HG03135 (cell line): ENCODE measurements around the gene ADARB2.
"Not testable (repeated sequence)": the region's sequence is repeated elsewhere in the genome, so short reads cannot be mapped to it uniquely, and the experiment has no call there.

Experiments
- ATAC-seq: cut with Tn5 transposase; IDR thresholded peaks from one replicate; pipeline ENCODE4 v1.9.1; 2021; ENCODE audit warnings: mild to moderate bottlenecking, moderate library complexity; ENCODE audit not compliant: unreplicated experiment

ADARB2 gene

DNA sequence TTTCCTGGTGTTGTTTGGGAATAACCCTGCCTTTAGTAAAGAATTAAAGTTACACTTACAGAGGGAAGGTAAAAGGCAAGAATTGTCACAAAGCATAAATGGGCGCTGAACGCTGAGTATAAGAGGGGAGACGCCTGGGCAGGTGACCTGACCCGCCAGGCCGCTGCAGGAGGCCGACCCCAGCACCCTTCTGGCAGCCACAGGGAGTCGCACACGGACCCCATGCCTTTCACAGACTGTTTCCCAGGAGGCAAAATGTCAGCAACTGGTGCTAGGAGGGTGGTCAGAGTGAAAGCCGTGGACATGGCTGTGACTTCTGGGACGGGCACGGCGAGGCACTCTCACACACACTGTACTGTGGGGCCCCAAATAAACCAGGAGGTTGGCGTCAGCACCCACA is 392.9 kb downstream of the ADARB2 start:
- no peak for ATAC-seq

DNA sequence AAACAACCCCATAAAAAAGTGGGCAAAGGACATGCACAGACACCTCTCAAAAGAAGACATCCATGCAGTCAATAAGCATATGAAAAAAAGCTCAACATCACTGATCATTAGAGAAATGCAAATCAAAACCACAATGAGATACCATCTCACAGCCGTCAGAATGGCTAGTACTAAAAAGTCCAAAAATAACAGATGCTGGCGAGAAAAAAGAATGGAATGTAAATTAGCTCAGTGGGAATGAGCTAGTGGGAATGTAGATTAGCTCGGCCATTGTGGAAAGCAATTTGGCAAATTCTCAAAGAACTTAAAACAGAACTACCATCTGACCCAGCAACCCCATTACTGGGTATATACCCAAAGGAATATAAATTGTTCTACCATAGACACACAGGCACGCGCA is 394.1 kb downstream of the ADARB2 start:
- no peak for ATAC-seq

GRCh38 chr10:1341052-1341451 is 396.3 kb downstream of the ADARB2 start:
- ATAC-seq: not testable (repeated sequence)

DNA sequence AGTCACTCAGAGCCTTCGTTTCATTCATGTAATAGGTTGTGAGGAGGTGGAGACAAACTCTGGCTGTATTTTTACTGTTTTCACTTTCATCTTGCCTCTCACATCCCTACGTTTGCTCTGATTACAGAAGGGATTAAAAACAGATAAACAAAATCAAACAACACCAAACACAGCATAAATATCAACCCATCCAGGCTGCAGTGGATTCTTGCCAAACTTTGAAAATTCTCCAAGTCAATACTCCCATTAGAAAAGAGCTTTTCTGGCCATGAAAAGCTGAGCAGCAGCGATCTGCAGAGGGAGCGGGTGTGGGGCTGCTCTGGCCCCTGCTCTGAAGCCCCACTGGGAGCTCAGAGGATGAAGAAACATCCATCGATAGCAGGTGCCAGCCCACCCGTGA is 397.9 kb downstream of the ADARB2 start:
- ATAC-seq: no peak

DNA sequence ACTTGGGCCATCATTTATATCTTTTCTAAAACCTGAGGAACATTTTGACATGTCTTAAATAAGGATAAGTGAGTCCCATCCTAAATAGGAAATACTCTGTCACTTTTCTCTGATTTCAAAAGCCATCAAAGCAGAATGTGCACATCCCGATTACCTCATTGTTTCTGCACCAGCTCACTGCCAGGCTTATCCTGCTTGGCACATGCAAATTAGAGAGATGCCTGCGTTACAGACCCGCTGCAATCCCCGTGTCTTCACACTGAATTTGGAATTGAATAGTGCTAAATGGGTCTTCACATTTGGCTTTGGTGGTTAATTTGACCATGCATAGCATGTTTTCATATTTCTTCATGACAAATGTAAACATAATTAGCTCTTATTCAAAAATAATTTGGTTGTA is 401.7 kb downstream of the ADARB2 start:
- no peak for ATAC-seq

DNA sequence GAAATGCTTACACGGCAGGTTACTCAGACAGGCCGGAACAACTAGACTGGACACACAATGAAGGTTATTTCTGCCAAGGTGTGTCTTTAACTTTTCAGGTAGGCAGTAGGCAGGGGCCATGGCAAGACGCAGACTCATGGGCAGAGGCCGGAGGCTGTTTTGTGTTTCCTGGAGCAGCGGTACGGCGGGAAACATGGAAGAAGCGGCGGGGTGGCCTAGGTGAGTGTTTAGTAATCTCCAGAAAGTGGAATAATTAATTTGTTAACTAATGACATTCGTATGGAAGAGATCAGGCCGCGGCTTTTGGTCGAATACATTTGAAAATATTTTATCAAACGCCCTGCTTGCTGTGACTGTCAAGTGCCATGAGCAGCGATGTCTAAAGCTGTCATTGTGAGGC is 403.3 kb downstream of the ADARB2 start:
- ATAC-seq: no peak

GRCh38 chr10:1331560-1331959 is 405.8 kb downstream of the ADARB2 start:
- ATAC-seq: no peak

DNA sequence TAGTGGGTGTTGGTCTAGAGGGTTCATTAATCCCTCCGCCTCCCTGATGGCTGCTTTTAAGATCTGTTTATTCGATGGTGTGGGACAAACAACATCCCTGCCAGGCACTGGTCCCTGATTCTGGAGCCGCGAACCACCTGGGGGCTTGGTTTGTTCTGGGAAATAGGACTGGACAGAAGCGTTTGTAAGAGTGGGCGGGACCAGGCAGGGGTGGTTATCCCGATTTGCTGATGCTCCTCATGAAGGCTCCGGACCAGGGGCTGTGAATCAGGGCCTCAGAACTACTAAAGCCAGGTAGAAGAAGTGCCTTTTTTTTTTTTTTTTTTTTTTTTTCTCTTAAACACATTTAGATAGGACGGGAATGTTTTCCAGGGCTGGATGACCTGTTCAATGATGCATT is 407.7 kb downstream of the ADARB2 start:
- no peak for ATAC-seq

- no peak for ATAC-seq
Measured at GRCh38 chr10:1328981-1329614, 408.2 kb downstream of the ADARB2 start.

DNA sequence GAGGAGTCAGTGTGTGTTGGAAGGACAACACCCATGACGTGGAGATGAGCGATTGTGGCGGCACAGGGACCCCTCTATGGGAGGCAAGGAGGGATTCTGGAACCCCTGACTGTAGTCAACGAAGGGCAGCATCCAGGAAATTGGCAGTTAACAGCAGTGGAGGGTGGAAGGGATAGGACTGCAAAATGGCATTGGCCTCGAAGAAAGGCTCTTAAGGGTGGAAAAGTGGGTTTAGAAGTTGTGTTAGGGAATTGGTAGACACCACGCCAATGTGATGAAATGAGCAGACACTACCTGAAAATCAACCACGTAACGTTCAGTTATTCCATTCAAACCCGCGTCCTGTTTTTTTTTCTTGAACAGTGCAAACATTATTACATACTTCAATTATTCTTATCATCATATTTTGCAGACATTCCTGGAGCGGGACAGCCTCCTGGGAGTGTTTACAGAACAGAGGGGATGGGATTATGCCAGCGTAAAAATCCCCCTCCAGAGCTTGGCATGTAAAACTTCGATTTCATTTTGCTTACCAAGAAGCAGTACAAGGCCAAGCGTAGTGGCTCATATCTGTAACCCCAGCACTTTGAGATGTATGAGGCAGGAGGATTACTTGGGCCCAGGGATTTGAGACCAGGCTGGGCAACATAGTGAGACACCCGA is 409.0 kb downstream of the ADARB2 start:
- ATAC-seq: no peak

DNA sequence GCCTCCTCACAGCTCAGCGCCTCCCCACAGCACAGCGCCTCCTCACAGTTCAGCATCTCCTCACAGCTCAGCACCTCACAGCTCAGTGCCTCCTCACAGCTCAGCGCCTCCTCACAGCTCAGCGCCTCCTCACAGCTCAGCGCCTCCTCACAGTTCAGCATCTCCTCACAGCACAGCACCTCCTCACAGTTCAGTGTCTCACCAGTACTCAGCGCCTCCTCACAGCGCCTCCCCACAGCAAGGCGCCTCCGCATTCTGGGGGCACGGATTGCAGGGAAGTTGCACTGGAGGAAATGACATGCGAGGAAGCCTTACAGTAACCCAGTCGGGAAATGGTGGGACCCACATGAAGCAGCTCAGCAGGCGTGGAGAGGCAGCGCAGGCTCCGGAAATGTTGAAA is 409.6 kb downstream of the ADARB2 start:
- no peak for ATAC-seq

DNA sequence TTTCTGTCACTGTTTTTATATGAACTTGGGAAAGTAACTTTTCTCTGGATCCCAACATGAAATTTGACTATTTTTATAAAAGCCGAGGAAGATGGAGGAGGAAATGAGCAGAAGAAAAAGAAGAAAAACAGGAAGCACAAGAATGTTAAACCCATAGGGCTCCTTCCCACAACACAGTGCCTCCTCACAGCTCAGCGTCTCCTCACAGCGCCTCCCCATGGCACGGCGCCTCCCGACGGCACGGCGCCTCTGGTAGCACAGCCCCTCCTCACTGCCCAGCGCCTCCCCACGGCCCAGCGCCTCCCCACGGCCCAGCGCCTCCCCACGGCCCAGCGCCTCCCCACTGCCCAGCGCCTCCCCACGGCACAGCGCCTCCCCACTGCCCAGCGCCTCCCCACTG is 410.8 kb downstream of the ADARB2 start:
- not testable (repeated sequence) for ATAC-seq

DNA sequence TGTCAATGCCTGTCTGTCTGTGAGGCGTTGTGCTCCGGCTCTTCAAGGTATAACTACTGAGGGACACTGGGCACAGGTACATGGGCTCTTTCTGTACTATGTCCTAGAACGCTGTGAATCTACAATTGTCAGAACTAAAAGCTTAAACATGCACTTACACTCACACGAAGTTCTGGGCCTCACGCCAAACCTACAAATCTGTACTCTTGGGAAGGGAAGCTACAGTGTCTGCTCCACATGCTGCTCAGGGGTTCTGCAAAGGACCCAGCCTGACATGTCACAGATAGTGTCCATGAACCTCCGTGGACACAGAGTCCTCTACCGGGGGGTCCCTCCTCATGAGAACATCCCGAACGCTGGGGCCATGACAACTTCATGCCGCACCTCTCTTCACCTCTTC is 412.4 kb downstream of the ADARB2 start:
- no peak for ATAC-seq

GRCh38 chr10:1323951-1324350 is 413.4 kb downstream of the ADARB2 start:
- no peak for ATAC-seq

- no peak for ATAC-seq
Measured at GRCh38 chr10:1320739-1321320, 416.5 kb downstream of the ADARB2 start.

GRCh38 chr10:1316809-1317143 is 420.5 kb downstream of the ADARB2 start:
- ATAC-seq: no peak

GRCh38 chr10:1316121-1316808 is 421.1 kb downstream of the ADARB2 start:
- ATAC-seq: no peak

- ATAC-seq: no peak
Measured at GRCh38 chr10:1315178-1315577, 422.1 kb downstream of the ADARB2 start.

GRCh38 chr10:1311726-1312125 is 425.6 kb downstream of the ADARB2 start:
- no peak for ATAC-seq

GRCh38 chr10:1310271-1310789 is 427.0 kb downstream of the ADARB2 start:
- ATAC-seq: no peak

DNA sequence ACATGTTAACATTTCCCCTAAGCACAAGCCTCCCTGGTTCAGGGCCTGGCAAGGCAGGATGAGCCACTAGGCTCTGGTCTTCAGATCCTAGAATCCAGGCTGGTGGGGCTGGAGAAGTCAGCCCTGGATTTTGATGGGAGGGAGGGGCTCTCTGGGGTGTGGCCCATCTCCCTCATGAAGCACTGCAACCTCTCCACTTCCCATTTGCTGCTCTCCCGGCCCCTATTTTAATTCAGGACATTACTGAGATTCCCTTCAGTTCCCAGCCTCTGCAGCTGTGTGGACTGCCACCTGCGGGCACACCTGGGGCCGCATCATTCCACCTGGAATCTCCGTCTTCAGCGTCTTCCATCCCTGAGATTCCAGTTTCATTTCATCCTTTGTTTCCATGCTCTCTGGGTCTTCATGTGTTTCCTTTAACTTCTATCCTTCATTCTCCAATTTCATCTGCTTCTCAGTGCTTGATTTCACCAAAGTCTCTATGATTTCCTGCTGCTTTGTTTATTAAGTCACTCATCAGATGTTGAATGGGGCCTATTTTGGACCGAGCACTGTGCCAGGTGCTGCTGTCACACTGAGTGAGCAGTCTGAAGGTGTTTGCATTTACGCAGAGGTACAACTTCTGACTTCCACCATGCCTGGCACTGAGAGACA is 427.6 kb downstream of the ADARB2 start:
- ATAC-seq: no peak
